ENCODE measurements around the gene YEATS2. TPM values are rescaled to one million over a fixed set of nuclear protein-coding genes. Genes with fewer than 3 reads are reported as not detected.
"Not testable (repeated sequence)": the region's sequence is repeated elsewhere in the genome, so short reads cannot be mapped to it uniquely, and the experiment has no call there.

Gene YEATS2
- total and polyA plus RNA-seq, 9 donors = 25.8 to 35.4 (median 30.6) TPM

GRCh38 chr3:183740154-183740553 lies 42.6 kb downstream of the YEATS2 start:
- H3K36me3 ChIP-seq (ENCODE audit: control insufficient read depth, insufficient read depth, low read length) = peaks cover 23% of the 10 kb centered on the region
- H3K4me3 ChIP-seq (ENCODE audit: low read length); DNase-seq; H3K27me3 ChIP-seq (ENCODE audit: control insufficient read depth, insufficient read depth, low read length); H3K9me3 ChIP-seq (replicated peaks; ENCODE audit: control insufficient read depth, low read depth, low read length); H3K27ac ChIP-seq (ENCODE audit: low read length); H3K4me1 ChIP-seq (ENCODE audit: control insufficient read depth, insufficient read depth, low read length): not testable (repeated sequence)
- no CpG with 5 or more reads among the region's 1 CpG for WGBS (ENCODE audit: insufficient coverage)

GRCh38 chr3:183743231-183743630 lies 45.6 kb downstream of the YEATS2 start:
- no peak overlapping the region for H3K27ac ChIP-seq (ENCODE audit: low read length)
- H3K4me3 ChIP-seq (ENCODE audit: low read length) = no peak overlapping the region
- no peaks in the 10 kb centered on the region for H3K4me1 ChIP-seq (ENCODE audit: control insufficient read depth, insufficient read depth, low read length)
- no peaks in the 10 kb centered on the region for H3K9me3 ChIP-seq (replicated peaks; ENCODE audit: control insufficient read depth, low read depth, low read length)
- WGBS (ENCODE audit: insufficient coverage) = no CpG with 5 or more reads among the region's 7 CpGs
- H3K27me3 ChIP-seq (ENCODE audit: control insufficient read depth, insufficient read depth, low read length) = no peaks in the 10 kb centered on the region
- peaks cover 27% of the 10 kb centered on the region for H3K36me3 ChIP-seq (ENCODE audit: control insufficient read depth, insufficient read depth, low read length)
- no peak for DNase-seq

GRCh38 chr3:183745300-183746098 lies 47.9 kb downstream of the YEATS2 start:
- WGBS (ENCODE audit: insufficient coverage) = 71% methylated on average over 7 of the region's 16 CpGs

GRCh38 chr3:183754052-183754451 lies 56.5 kb downstream of the YEATS2 start:
- no peaks in the 10 kb centered on the region for H3K9me3 ChIP-seq (replicated peaks; ENCODE audit: control insufficient read depth, low read depth, low read length)
- H3K4me3 ChIP-seq (ENCODE audit: low read length) = no peak overlapping the region
- H3K27ac ChIP-seq (ENCODE audit: low read length) = no peak overlapping the region
- H3K27me3 ChIP-seq (ENCODE audit: control insufficient read depth, insufficient read depth, low read length) = no peaks in the 10 kb centered on the region
- H3K36me3 ChIP-seq (ENCODE audit: control insufficient read depth, insufficient read depth, low read length) = peaks cover 51% of the 10 kb centered on the region
- no peak for DNase-seq
- WGBS (ENCODE audit: insufficient coverage) = 87% methylated on average over 4 of the region's 5 CpGs
- no peaks in the 10 kb centered on the region for H3K4me1 ChIP-seq (ENCODE audit: control insufficient read depth, insufficient read depth, low read length)

More at GRCh38 chr3:183745300-183746098, 47.9 kb downstream of the YEATS2 start:
- no peak overlapping the region for H3K27ac ChIP-seq (ENCODE audit: low read length)
- no peaks in the 10 kb centered on the region for H3K27me3 ChIP-seq (ENCODE audit: control insufficient read depth, insufficient read depth, low read length)
- no peak overlapping the region for H3K4me3 ChIP-seq (ENCODE audit: low read length)
- peaks cover 35% of the 10 kb centered on the region for H3K36me3 ChIP-seq (ENCODE audit: control insufficient read depth, insufficient read depth, low read length)
- no peaks in the 10 kb centered on the region for H3K9me3 ChIP-seq (replicated peaks; ENCODE audit: control insufficient read depth, low read depth, low read length)
- no peak for DNase-seq
- no peaks in the 10 kb centered on the region for H3K4me1 ChIP-seq (ENCODE audit: control insufficient read depth, insufficient read depth, low read length)

GRCh38 chr3:183762304-183762703 lies 64.7 kb downstream of the YEATS2 start:
- Histone ChIP-seq H3K4me1 (ENCODE audit: control insufficient read depth, insufficient read depth, low read length) (no peaks in the 10 kb centered on the region), H3K36me3 (ENCODE audit: control insufficient read depth, insufficient read depth, low read length) (peaks cover 50% of the 10 kb centered on the region), H3K4me3 (ENCODE audit: low read length) (no peak overlapping the region), H3K27ac (ENCODE audit: low read length) (no peak overlapping the region), H3K9me3 (replicated peaks; ENCODE audit: control insufficient read depth, low read depth, low read length) (no peaks in the 10 kb centered on the region), H3K27me3 (ENCODE audit: control insufficient read depth, insufficient read depth, low read length) (no peaks in the 10 kb centered on the region)
- no peak for DNase-seq
- WGBS (ENCODE audit: insufficient coverage) = 89% methylated on average over 5 of the region's 6 CpGs

GRCh38 chr3:183764847-183765731 lies 67.5 kb downstream of the YEATS2 start:
- Histone ChIP-seq H3K9me3 (replicated peaks; ENCODE audit: control insufficient read depth, low read depth, low read length) (no peaks in the 10 kb centered on the region), H3K27ac (ENCODE audit: low read length) (no peak overlapping the region), H3K4me3 (ENCODE audit: low read length) (no peak overlapping the region), H3K36me3 (ENCODE audit: control insufficient read depth, insufficient read depth, low read length) (peaks cover 46% of the 10 kb centered on the region), H3K27me3 (ENCODE audit: control insufficient read depth, insufficient read depth, low read length) (no peaks in the 10 kb centered on the region), H3K4me1 (ENCODE audit: control insufficient read depth, insufficient read depth, low read length) (no peaks in the 10 kb centered on the region)
- WGBS (ENCODE audit: insufficient coverage) = 87% methylated on average over 4 of the region's 7 CpGs
- no peak for DNase-seq

GRCh38 chr3:183766107-183766506 lies 68.5 kb downstream of the YEATS2 start:
- no peaks in the 10 kb centered on the region for H3K4me1 ChIP-seq (ENCODE audit: control insufficient read depth, insufficient read depth, low read length)
- peaks cover 46% of the 10 kb centered on the region for H3K36me3 ChIP-seq (ENCODE audit: control insufficient read depth, insufficient read depth, low read length)
- H3K27ac ChIP-seq (ENCODE audit: low read length) = no peak overlapping the region
- DNase-seq = no peak
- no peaks in the 10 kb centered on the region for H3K27me3 ChIP-seq (ENCODE audit: control insufficient read depth, insufficient read depth, low read length)
- H3K4me3 ChIP-seq (ENCODE audit: low read length) = no peak overlapping the region
- no peaks in the 10 kb centered on the region for H3K9me3 ChIP-seq (replicated peaks; ENCODE audit: control insufficient read depth, low read depth, low read length)

- H3K36me3 ChIP-seq (ENCODE audit: control insufficient read depth, insufficient read depth, low read length) = peaks cover 39% of the 10 kb centered on the region
- H3K9me3 ChIP-seq (replicated peaks; ENCODE audit: control insufficient read depth, low read depth, low read length) = no peaks in the 10 kb centered on the region
- peak; percentile 72 for DNase-seq
- no peak overlapping the region for H3K4me3 ChIP-seq (ENCODE audit: low read length)
- H3K4me1 ChIP-seq (ENCODE audit: control insufficient read depth, insufficient read depth, low read length) = no peaks in the 10 kb centered on the region
- H3K27ac ChIP-seq (ENCODE audit: low read length) = no peak overlapping the region
- H3K27me3 ChIP-seq (ENCODE audit: control insufficient read depth, insufficient read depth, low read length) = no peaks in the 10 kb centered on the region
- WGBS (ENCODE audit: insufficient coverage) = 53% methylated on average over 6 of the region's 9 CpGs
Measured at GRCh38 chr3:183766745-183767606, 69.4 kb downstream of the YEATS2 start.

GRCh38 chr3:183768114-183768513 lies 70.5 kb downstream of the YEATS2 start:
- WGBS (ENCODE audit: insufficient coverage) = 96% methylated on average over 4 of the region's 8 CpGs
- H3K27me3 ChIP-seq (ENCODE audit: control insufficient read depth, insufficient read depth, low read length) = no peaks in the 10 kb centered on the region
- H3K4me3 ChIP-seq (ENCODE audit: low read length) = no peak overlapping the region
- no peaks in the 10 kb centered on the region for H3K4me1 ChIP-seq (ENCODE audit: control insufficient read depth, insufficient read depth, low read length)
- no peak for DNase-seq
- H3K9me3 ChIP-seq (replicated peaks; ENCODE audit: control insufficient read depth, low read depth, low read length) = no peaks in the 10 kb centered on the region
- H3K36me3 ChIP-seq (ENCODE audit: control insufficient read depth, insufficient read depth, low read length) = peaks cover 35% of the 10 kb centered on the region
- no peak overlapping the region for H3K27ac ChIP-seq (ENCODE audit: low read length)

Data from muscle of leg (tissue), 11 donors.